ENCODE data around the gene CDX2. TPM values are rescaled to one million over a fixed set of nuclear protein-coding genes. Genes with fewer than 3 reads are reported as not detected.
A peak's percentile ranks its signal among the peaks of the same experiment; 100 is the strongest.

Gene CDX2
- total RNA-seq, 1 donor from 2014 or later: not detected

DNA sequence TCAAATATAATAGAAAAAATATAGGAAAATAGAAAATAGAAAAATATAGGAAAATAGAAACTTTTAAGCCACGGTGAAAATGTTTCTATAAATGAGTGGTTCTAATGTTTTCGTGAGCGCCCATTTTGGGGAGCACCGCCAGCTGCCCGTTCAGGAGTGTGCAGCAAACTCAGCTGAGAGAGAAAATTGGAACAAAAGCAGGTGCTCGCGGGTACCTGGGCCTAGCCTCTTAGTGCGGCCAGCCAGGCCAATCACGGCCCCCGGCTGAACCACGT is 49.5 kb downstream of the CDX2 start:
- H3K4me3 Mint-ChIP-seq (ENCODE audit: unreplicated experiment): peak overlapping the region; percentile 42
- H3K27me3 Mint-ChIP-seq (ENCODE audit: low read depth): peaks cover 74% of the 10 kb centered on the region
- no peaks in the 10 kb centered on the region for H3K9me3 Mint-ChIP-seq (ENCODE audit: low read depth)

DNA sequence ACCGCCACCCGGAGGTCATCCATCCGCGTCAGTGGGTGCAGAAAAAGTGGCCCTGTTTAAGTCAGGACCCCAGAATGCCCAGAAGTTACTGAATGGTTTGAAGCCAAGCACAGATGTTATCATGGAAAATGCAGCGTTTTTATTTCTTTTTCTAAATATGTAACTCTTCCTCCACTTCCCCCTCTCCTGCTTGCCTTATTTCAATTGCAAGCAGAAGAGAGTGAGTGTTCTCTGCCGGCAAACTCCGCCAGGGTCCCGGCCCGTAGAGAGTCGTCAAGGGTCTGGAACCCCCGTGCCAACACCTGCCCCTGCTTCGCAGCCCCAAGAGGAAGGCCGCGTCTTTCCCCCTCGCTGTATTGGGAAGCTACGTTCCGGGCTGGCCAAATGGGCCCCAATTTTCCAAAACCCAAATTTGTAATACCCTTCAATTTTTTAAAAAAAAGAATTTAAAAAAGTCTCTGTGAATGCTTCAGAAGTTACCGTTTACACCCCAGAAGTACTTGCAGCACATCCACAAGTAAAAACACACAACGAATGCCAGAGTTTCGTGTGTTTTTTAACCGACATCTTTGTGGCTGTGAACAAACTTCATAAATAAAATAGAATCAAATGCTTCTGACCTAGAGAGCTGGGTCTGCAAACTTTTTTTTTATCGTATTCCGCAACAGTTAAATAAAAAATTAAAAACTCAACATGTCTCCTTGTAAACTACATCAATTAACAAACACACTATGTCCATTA is 50.0 kb downstream of the CDX2 start:
- H3K36me3 Mint-ChIP-seq (ENCODE audit: low read depth): peaks cover 4% of the 10 kb centered on the region
- DNase-seq (ENCODE audit: low spot score): no peak
- H3K4me1 Mint-ChIP-seq (ENCODE audit: low read depth): peaks cover 13% of the 10 kb centered on the region
- TF ChIP-seq, protein P1, sequence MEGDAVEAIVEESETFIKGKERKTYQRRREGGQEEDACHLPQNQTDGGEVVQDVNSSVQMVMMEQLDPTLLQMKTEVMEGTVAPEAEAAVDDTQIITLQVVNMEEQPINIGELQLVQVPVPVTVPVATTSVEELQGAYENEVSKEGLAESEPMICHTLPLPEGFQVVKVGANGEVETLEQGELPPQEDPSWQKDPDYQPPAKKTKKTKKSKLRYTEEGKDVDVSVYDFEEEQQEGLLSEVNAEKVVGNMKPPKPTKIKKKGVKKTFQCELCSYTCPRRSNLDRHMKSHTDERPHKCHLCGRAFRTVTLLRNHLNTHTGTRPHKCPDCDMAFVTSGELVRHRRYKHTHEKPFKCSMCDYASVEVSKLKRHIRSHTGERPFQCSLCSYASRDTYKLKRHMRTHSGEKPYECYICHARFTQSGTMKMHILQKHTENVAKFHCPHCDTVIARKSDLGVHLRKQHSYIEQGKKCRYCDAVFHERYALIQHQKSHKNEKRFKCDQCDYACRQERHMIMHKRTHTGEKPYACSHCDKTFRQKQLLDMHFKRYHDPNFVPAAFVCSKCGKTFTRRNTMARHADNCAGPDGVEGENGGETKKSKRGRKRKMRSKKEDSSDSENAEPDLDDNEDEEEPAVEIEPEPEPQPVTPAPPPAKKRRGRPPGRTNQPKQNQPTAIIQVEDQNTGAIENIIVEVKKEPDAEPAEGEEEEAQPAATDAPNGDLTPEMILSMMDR (IDR thresholded peaks at IDR 0.05): no peak
- H3K4me3 Mint-ChIP-seq (ENCODE audit: unreplicated experiment): no peak overlapping the region
- no peaks in the 10 kb centered on the region for H3K9me3 Mint-ChIP-seq (ENCODE audit: low read depth)
- peaks cover 77% of the 10 kb centered on the region for H3K27me3 Mint-ChIP-seq (ENCODE audit: low read depth)
- no peak overlapping the region for H3K27ac Mint-ChIP-seq (ENCODE audit: unreplicated experiment)

More for the DNA sequence above, 49.5 kb downstream of the CDX2 start:
- TF ChIP-seq, protein P1 (IDR thresholded peaks at IDR 0.05): no peak
- DNase-seq (ENCODE audit: low spot score): no peak
- Mint-ChIP-seq H3K4me1 (ENCODE audit: low read depth) (peaks cover 13% of the 10 kb centered on the region), H3K27ac (ENCODE audit: unreplicated experiment) (no peak overlapping the region), H3K36me3 (ENCODE audit: low read depth) (peaks cover 4% of the 10 kb centered on the region)

DNA sequence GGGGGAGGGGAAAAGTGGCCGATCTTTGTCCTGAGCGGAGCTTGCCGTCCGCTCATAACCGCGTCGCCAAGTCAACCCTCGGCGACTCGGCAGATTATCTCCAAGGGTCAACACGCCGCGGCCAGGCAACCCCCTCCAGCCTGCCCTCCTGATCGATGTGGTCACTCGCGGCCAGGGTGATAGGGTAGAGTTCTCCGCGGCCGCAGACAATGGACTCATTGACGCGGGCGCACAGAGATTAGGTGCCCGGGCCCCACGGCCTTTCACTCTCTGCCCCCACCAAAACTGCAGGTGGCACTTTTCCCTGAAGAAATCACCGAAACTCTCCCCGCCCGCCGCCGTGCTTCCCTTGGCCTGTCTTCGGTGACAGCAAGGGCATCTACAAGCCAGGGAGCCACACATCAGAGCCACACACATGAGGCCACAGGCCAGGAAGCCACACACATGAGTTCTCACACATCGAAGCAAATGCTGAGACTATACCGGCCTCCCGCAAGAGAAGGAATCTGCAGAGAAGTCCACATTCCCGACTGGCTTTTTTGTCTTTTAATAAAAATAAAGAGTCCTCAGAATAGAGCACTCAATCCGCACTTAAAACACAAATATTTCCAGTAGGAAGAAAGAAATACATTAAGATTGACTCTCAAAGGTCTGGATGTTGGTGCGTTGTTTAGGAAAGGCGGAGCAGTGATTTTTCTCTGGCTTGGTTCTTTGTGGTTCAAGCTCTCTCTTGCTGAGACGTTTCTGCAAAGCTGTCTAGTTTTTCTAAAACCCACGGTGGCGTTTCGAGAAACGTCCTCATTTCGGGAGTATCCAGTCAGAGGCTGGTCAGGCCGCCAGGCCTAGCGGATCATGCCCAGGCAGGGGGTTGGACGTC is 50.8 kb downstream of the CDX2 start:
- peaks cover 4% of the 10 kb centered on the region for H3K36me3 Mint-ChIP-seq (ENCODE audit: low read depth)
- no peak overlapping the region for H3K4me3 Mint-ChIP-seq (ENCODE audit: unreplicated experiment)
- peaks cover 13% of the 10 kb centered on the region for H3K4me1 Mint-ChIP-seq (ENCODE audit: low read depth)
- no peaks in the 10 kb centered on the region for H3K9me3 Mint-ChIP-seq (ENCODE audit: low read depth)
- DNase-seq (ENCODE audit: low spot score): no peak
- peaks cover 77% of the 10 kb centered on the region for H3K27me3 Mint-ChIP-seq (ENCODE audit: low read depth)
- TF ChIP-seq, protein P1 (IDR thresholded peaks at IDR 0.05): no peak
- H3K27ac Mint-ChIP-seq (ENCODE audit: unreplicated experiment): no peak overlapping the region

DNA sequence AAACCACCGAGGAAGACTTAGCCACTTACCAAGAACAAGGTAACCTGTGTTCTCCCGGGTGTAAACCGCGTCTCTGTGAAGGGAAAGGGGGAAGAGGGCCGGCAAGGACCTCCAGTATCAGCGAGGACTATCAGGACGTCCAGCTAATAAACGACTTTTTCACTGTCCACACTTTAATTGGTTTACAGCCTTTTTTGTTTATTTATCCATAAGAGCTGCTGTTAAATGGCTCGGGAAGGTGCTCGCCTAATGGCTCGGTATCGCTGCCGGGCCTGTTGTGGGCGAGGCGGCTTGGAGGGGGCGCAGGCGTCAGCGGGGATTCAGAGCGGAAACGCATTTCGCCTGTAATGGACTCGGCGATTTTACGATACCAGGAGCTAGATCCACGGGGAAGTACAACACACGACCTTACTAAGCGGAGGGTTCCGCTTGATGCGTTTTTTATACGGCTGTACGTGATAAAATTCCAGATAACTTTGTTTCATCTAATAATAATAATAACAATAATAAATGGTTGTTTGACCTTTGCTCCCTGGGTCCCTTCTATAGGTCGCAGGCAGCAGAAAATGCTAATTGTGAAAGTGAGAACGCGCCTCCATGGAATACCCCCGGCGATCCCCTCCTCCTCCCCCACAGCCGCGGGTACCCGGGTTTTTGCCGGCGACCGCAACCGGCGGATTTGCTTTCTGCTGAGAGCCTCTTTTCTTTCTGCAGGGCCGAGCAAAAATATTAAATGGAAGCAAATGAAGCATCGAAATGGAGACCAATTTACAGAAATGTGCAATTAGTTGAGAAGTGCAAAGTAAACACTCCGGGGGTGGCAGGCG is 51.8 kb downstream of the CDX2 start:
- TF ChIP-seq, protein P1 (IDR thresholded peaks at IDR 0.05): no peak
- Mint-ChIP-seq H3K4me3 (ENCODE audit: unreplicated experiment) (no peak overlapping the region), H3K9me3 (ENCODE audit: low read depth) (no peaks in the 10 kb centered on the region), H3K36me3 (ENCODE audit: low read depth) (peaks cover 4% of the 10 kb centered on the region), H3K27me3 (ENCODE audit: low read depth) (peaks cover 73% of the 10 kb centered on the region), H3K27ac (ENCODE audit: unreplicated experiment) (no peak overlapping the region), H3K4me1 (ENCODE audit: low read depth) (peaks cover 13% of the 10 kb centered on the region)
- DNase-seq (ENCODE audit: low spot score): no peak

All from chondrocyte (in vitro differentiated cells).